HG02885 (cell line): ENCODE data around the gene WHRN.

Experiments
- ATAC-seq: cut with Tn5 transposase; IDR thresholded peaks from one replicate; pipeline ENCODE4 v1.9.1; 2021; ENCODE audit warnings: mild to moderate bottlenecking; ENCODE audit not compliant: unreplicated experiment, poor library complexity

The WHRN gene

GRCh38 chr9:114452219-114453165 lies 52.8 kb downstream of the WHRN start:
- ATAC-seq = no peak

- ATAC-seq = no peak
Observed at GRCh38 chr9:114451707-114452031, 53.6 kb downstream of the WHRN start.

- ATAC-seq = peak; percentile 80
Observed at GRCh38 chr9:114450833-114451706, 54.2 kb downstream of the WHRN start.

- no peak for ATAC-seq
Observed at GRCh38 chr9:114450181-114450580, 55.1 kb downstream of the WHRN start.

- ATAC-seq = no peak
Observed at GRCh38 chr9:114449236-114449635, 56.0 kb downstream of the WHRN start.

- ATAC-seq = no peak
Observed at GRCh38 chr9:114448706-114449105, 56.6 kb downstream of the WHRN start.

- ATAC-seq = no peak
Observed at GRCh38 chr9:114446672-114447450, 58.4 kb downstream of the WHRN start.

DNA sequence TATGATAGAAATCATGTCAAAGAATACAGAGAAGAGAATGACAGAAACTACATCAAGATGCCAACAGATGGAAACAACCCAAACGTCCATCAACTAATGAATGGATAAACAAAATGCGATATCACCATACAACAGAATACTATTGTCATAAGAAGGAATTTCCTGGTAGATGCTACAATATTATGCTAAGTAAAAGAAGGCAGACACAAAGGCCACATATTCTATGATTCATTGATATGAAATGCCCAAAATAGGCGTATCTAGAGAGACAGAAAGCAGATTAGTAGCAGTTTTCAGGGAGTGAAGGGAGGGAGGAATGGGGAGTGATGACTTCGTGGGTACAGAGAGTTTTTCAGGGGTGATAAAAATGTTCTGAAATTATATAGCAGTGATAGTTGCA lies 59.2 kb downstream of the WHRN start:
- ATAC-seq = no peak

DNA sequence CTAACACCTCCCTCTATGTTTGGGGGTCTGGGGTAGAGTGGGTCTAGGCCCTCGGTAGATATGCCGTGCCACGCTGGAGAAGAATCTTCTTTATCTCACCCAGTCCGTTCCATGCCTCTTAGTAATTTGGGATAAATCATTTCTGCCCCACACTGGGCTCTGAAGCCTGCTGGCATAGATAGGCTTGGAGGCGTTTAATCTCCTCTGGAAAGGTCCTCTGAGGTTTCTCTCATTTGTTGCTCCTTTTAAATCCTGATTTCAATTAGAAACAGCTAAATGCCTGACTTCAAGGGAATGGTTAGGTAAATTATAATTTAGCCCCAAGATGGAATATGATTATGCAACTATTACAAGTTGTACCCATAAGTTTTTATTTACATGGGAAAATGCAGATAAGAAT lies 59.7 kb downstream of the WHRN start:
- no peak for ATAC-seq

- no peak for ATAC-seq
Observed at GRCh38 chr9:114442022-114442421, 63.3 kb downstream of the WHRN start.

GRCh38 chr9:114437401-114437893 lies 67.8 kb downstream of the WHRN start:
- no peak for ATAC-seq

GRCh38 chr9:114434878-114435311 lies 70.4 kb downstream of the WHRN start:
- ATAC-seq = no peak

DNA sequence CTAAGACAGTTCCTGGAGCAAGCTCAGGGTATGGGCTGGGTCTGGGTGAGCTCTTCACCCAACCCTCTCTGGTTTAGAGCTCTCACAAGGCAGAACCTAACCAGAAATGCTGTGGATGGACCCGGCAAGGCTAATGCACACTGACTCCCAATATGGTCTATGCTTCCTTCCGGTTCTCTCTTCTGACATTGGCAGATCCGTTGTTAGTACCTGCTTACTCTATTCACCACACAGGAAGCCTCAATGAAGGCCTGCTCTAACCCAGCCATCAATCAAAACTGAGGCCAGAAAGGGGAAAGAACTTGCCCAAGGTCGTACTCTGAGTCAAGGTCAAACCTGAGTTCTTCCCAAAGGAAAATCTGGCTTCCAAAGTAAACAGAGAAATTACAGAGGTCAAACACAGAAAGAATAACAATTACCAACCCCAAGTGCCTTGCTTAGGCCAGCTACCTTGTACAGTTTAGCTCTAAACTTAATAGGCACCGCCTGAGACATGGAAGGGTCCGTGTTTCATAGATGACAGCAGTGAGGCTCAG lies 71.5 kb downstream of the WHRN start:
- peak; percentile 64 for ATAC-seq

DNA sequence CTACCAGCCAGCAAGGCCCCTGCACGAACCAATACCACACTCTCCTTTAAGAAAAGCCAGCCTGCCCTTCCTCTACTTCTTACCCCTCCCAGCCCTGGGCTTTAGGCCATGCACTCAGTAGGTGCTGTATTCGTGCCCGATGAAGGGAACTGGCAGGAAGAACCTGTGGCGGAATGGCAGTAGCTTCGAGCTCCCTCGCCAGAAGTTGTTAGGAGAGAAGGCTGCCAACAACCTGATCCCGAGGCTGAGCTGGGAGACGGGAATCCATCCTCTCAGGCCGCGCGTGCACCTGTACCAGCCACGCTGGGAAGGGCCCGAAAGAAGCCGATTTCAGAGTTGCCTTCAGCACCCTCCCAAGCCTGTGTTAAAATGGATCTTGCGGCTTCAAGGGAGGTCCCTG lies 72.2 kb downstream of the WHRN start:
- ATAC-seq = no peak

DNA sequence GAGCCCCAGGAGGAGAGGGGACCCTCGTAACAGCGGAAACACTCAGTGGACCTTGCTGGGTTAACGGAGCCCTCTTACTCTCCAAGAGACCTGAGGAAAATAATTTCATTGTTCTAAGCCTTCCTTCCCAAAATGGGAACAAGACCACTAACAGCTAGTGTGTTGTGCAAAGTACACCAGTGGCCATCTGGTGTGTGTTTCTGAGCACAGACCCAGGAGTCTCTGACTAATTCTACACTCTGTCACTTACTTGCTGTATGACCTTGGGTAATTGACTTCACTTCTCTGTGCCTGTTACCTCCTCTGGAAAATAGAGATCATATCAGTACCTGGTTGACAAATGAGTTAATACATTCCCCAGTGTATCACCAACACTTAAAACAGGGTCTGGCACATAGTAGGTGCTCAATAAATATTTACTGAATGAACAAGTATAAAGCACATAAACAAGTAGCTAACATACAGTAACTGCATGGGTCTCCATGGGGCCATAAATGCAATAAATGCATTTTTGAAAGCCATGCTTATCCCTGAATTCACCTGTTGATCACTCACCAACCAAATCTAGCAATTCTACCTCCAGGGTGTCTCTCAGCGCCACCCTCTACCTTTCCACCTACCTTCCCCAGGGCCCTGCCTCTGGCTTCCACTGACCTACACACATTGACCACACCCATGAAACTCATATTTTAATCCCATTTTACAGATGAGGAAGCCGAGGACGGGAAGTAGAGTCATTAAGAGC lies 72.8 kb downstream of the WHRN start:
- ATAC-seq = no peak

DNA sequence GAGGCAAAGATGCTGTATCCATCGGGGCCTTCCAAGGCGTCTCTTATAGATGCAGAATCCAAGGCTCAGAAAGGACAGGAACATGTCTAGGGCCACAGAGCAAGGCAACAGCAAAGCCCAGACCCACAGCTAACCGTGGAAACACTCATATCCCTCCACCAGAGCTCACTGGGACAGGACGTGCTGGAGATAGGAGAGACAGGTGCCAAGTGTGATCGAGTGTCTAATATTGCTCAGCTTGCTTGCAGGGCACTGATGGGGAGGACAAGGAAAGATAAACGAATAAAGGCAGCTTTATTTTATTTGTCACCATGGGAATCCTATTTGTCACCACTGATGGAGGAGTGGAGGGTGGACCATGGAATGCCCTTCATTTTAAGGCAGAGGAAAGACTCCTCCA lies 73.5 kb downstream of the WHRN start:
- ATAC-seq = no peak

DNA sequence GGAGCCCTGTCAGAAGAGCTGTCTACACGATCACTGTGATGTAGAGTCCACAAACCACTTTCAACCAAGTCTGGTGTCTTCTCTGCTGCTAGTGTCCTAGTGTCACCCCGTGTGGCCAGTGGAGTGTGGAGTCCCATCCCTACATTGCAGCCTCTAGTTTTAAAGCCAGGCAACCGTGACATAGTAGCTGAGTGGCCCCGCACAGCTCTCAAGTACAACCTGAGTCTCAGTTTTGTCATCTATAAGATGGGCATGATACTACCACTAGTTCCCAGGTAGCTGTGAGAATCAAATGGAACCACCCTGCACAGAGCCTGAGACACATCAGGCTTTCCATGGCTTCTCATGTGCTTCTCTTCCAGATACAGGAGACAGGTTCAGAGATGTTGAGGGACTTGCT lies 74.3 kb downstream of the WHRN start:
- no peak for ATAC-seq

DNA sequence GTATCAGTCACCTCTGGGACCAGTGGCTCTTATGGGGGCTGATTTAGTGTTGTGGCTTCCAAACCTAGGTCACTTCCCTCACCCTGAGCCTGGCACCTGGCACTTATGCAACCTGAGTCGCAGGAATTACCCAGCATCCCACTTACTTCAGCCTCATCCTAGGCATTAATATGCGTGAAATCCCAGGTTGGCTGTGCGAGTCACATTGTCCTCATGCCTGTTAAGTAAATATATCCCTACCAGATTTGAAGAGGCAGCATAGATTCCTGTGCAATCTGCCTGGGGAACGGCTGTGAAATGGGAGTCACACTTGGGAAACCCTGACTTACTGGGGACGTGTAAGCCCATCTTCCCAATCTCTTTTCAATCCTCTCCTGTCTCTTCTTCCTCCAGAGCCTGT lies 74.8 kb downstream of the WHRN start:
- no peak for ATAC-seq

DNA sequence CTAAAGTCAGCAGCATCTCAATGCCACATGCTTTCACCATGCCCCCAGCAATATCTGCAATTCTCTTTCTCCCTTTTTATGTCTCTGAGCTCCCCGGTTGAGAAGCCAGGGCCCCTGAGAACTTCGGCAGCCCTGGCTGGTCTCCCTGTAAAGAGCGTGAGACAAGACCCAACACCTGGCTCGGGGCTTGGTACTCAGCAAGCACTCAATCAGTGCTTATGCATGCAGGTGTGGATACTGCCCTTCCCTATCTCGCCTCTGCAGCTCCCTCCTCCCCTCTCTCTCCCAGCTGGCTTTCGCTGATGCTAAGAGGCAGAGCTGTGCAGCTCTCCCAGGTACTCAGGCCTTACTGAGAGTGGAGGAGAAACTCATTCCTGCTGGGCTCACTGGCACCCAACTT lies 75.8 kb downstream of the WHRN start:
- ATAC-seq = no peak
